GM18907 (cell line): ENCODE results near the gene LMF2.
"Not testable (repeated sequence)": the region's sequence is repeated elsewhere in the genome, so short reads cannot be mapped to it uniquely, and the experiment has no call there.

ENCODE experiments used
- ATAC-seq: cut with Tn5 transposase; IDR thresholded peaks from one replicate; pipeline ENCODE4 v1.9.1; 2021; ENCODE audit warnings: mild to moderate bottlenecking, moderate library complexity; ENCODE audit not compliant: unreplicated experiment

The LMF2 gene

GRCh38 chr22:50523806-50524675, 16.5 kb upstream of the LMF2 start:
- no peak for ATAC-seq

DNA sequence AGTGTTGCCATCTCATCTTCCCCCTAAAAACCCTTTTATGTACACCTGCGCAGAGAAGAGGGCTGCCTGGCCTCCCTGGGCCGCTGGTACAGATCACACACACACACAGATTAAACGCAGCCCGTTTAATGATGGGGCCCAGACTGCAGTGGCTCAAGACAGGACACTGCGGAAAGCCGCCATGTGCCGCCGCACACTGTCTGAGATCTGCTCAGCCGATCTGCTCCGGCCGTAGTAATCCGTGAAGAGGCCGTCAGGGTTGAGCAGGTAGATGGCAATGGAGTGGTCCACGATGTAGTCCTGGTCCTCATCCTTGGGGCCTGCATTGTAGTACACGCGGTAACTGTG, 15.9 kb upstream of the LMF2 start:
- no peak for ATAC-seq

- no peak for ATAC-seq
These were observed 15.4 kb upstream of the LMF2 start for GRCh38 chr22:50522806-50523438.

DNA sequence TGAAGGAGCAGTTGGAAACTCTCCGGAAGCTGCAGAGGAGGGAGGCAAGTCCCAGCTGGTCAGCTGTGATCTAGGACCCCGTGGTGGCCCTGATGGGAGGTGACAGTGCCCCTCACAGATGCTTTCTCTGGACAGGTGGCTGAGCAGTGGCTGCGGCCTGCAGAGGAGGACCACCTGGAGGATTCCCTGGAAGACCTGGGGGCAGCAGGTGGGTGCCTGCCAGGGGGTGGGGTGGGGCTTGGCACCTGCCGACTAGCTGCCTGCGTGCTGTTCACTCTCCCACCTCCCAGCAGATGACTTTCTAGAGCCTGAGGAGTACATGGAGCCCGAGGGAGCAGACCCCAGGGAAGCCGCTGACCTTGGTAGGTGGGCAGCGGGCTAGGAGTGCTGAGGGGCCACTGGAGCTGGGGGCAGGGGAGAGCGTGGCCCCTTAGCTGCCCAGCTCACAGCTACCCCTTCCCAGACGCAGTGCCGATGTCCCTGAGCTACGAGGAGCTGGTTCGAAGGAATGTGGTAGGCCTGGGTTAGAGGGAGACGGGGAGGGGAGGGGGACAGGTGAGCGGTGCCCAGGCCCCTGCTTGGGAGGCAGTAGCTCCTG, 14.8 kb upstream of the LMF2 start:
- ATAC-seq = no peak

GRCh38 chr22:50521710-50522109, 14.2 kb upstream of the LMF2 start:
- ATAC-seq = no peak

DNA sequence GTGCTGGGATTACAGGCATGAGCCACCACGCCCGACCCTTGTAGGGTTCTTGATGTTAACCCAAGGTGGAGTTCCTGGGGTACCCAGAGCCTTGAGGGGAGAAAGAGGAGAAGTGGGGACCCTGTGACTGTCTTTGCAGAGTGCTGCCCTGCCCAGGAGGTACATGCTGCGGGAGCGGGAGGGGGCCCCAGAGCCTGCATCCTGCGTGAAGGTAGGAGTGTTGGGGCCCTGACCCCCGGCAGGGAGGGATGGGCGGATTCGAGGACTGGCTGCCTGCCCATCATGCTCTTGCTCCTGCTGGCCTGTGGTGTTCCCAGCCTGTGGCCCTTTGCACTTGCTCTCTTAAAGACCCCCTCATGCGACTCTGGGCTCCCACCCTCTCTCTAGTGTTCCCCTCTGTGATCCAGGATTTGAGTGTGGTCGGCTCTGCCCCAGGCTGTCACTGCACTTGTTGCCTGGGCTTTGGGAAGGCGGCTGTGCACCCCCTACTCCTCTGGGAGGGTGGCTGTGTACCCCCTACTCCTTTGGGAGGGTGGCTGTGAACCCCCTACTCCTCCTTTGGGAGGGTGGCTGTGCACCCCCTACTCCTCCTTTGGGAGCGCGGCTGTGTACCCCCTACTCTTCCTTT, 13.4 kb upstream of the LMF2 start:
- ATAC-seq = no peak

GRCh38 chr22:50520184-50520583, 12.7 kb upstream of the LMF2 start:
- ATAC-seq = not testable (repeated sequence)

DNA sequence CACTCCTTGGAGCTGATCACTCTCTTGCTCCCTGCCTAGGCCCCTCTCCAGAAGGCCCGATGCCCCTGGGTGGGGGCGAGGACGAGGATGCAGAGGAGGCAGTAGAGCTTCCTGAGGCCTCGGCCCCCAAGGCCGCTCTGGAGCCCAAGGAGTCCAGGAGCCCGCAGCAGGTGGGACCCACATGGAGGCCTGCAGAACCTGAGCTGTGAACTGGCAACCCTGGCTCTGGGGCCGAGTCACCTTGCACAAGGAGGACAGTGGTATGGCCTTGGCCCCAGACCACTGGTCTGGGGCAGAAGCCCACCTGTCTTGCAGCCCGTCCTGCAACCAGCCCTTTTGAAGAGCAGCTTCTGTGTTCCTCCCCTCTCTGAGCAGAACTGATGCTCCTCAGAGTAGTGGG, 11.6 kb upstream of the LMF2 start:
- ATAC-seq = no peak

- no peak for ATAC-seq
These were observed 11.1 kb upstream of the LMF2 start for GRCh38 chr22:50518606-50519005.

DNA sequence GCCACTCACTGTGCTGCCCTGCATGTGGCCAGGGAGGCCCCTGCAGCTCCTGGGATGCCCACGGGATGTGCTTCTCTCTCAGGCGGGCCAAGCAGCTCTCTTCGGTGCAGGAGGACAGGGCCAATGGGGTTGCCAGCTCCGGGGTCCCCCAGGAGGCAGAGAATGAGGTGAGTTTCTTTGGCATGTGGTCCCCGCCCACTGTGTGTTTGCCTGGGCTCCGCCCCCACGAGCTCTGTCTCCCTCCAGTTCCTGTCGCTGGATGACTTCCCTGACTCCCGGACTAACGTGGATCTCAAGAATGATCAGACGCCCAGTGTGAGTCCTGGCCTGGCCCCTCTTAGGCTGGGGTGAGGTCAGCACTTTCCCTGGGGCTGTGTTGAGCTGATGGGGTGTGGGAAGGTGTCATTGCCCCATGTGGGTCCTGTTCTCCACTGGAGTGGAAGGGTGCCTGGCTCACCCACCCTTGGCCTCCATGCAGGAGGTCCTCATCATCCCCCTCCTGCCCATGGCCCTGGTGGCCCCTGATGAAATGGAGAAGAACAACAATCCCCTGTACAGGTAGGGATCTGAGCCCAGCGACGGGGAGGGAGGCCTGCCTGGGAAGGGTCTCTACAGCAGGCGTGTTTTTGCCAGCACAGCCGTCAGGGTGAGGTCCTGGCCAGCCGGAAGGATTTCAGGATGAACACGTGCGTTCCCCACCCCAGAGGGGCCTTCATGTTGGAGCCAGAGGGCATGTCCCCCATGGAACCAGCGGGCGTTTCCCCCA, 10.2 kb upstream of the LMF2 start:
- no peak for ATAC-seq

DNA sequence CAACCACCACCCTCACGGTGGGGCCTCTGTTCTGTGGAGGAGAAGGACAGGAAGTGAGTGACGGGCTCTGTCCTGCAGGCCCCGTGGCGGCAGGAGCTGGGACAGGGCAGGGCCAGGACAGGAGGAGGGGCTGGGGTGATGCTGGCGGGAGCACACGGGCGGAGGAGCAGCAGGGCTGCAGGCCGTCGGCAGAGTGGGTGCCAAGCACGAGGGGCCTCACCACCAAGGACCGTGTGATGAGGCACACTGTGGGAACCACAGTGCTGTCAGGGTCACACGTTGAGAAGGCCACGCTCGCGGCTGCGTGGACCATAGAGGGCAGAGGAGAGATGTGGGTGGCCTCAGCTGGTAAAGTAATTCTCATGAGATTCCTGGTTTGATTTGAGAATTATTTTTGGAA, 9.4 kb upstream of the LMF2 start:
- no peak for ATAC-seq

DNA sequence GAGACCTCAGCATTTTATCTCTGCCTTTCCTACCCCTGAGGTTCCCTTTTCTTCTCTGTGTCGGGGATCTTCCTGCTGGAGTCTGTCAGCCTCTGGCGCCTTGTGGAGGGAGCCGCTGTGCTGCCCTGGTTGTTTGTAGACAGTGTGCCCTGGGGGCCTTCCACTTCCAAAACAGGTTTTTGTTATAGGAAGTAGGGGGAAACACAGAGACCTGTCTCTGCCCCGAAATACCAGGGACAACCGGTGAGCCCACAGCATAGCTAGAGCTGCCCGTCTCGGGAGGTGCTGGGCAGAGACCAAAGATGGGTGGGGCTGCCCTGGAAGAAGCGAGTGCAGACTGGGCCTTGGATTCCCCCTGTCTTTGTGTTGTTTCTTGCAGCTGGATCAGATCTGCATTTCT, 8.6 kb upstream of the LMF2 start:
- no peak for ATAC-seq

DNA sequence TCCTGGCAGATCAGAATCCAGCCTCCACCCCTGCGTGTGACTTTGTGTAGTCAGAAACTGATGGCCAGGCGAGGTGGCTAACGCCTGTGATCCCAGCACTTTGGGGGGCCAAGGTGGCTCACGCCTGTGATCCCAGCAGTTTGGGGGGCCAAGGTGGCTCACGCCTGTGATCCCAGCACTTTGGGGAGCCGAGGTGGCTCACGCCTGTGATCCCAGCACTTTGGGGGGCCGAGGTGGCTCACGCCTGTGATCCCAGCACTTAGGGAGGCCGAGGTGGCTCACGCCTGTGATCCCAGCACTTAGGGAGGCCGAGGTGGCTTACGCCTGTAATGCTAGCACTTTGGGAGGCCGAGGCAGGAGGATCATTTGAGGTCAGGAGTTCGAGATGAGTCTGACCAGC, 5.7 kb upstream of the LMF2 start:
- ATAC-seq = no peak

GRCh38 chr22:50508897-50509296, 1.4 kb upstream of the LMF2 start:
- no peak for ATAC-seq

DNA sequence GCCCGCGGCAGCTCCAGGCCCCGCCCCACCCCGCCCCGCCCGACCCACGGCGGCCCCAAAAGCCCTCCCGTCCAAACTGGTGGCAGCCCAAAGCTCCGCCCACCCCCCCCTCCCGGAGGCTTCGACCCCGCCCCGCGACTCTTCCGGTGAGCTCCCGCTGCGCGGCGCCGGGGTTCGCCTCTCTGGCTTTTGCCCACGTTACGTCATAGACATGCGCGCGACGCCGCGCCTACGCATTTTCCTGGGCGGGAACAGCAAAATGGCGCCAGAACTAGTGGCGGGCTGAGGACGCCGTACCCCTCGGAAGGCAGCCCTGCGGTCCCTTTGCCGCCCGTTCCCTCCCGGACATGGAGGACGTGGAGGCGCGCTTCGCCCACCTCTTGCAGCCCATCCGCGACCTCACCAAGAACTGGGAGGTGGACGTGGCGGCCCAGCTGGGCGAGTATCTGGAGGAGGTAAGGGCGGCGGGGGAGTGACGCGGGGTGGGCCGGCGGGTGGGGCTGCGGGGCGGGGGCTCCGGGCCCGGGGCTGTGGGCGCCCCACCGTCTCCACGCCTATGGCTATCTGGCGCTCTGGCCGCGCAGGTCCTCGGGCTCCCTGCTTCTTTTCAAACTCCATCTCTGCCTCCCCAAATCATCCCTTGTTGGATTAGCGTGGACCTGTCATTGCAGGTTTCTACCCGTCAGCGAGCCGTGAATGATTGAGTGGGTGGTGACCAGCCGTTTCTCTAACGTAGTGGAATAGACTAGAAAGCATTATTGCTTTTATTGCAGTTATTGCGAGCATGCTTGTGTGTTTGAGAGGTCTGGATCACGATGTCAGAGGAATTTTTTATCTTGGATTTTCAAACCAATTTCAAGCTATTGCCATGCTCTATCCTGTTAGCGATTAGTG, 736 bp upstream of the LMF2 start, which contains the start of gene NCAPH2:
Gene NCAPH2 (plus strand): TSS at position 234 of the 894 bp plus-strand sequence. CDS start 114 bp downstream, at position 348.
- peak; percentile 76 for ATAC-seq

DNA sequence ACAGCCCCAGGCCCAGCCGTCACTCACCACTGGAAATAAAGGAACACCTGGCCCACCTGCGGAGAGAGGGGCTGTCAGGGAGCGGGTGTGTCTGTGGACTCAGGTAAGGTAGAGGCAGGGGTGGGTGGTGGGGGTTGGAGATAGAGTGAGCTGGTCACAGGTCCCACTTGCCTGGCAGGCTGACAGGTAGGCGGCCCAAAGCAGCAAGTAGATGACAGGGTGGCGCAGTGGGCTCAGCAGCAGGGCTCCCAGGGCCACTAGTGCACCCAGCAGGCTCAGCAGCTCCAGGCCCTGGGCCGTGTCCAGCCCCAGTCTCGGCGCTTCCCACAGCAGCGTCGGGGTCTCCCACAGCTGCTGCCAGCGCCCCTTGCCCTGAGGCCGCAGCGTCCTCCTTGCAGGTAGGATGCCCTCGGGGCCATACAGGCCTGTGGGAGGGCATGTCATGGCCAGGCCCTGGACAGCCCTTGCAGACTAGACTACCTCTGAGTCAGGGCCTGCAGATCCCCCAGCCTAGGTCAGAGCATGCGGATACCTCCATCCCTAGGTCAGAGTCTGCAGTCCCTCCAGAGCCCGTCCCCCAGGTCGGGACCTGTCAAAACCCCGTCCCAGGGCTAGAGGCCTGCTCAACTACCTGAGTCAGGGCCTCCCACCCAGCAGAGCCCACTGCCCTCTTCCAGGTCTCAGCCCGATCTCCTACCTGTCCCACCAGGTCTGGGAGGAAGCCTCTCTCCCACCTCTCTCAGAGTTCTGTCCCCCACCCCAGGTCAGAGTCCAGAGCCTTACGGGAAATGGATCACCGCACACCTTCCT, 686 bp downstream of the LMF2 start:
- peak; percentile 8 for ATAC-seq

- no peak for ATAC-seq
These were observed 1.5 kb downstream of the LMF2 start for GRCh38 chr22:50505776-50506610.

- no peak for ATAC-seq
These were observed 2.2 kb downstream of the LMF2 start for GRCh38 chr22:50505276-50505775.
